SK-N-SH treated with all-trans-retinoic acid at 6 μM for 48 hours (cell line): ENCODE measurements around the gene DCTN5.

Source experiments
- ATAC-seq: fragments of 200-7000 bp; cut with Tn5 transposase; 3 replicates; pipeline ENCODE4 v1.9.1; 2020; ENCODE audit warnings: mild to moderate bottlenecking, moderate library complexity
- BACH2 ChIP-seq: fragments of 250-450 bp; sonication (Bioruptor Pico); IDR thresholded peaks from 2 replicates; pipeline ENCODE4 v1.9.0; 2021; ENCODE audit warnings: mild to moderate bottlenecking, borderline replicate concordance
- CSDC2 ChIP-seq: fragments of 250-450 bp; sonication (Bioruptor Pico); IDR thresholded peaks from 2 replicates; pipeline ENCODE4 v1.5.0; 2020; ENCODE audit warnings: mild to moderate bottlenecking, moderate library complexity
- ESRRG ChIP-seq: fragments of 250-450 bp; sonication (Bioruptor Pico); IDR thresholded peaks from 2 replicates; pipeline ENCODE4 v1.6.1; 2021; ENCODE audit warnings: mild to moderate bottlenecking
- ISL1 ChIP-seq: fragments of 250-450 bp; sonication (Bioruptor Pico); IDR thresholded peaks from 2 replicates; pipeline ENCODE4 v2.1.2; 2022; ENCODE audit warnings: mild to moderate bottlenecking, moderate library complexity
- OSR1 ChIP-seq: fragments of 250-450 bp; sonication (Bioruptor Pico); IDR thresholded peaks from 2 replicates; pipeline ENCODE4 v1.8.0; 2022; ENCODE audit warnings: moderate library complexity, mild to moderate bottlenecking, inconsistent platforms
- RARB ChIP-seq: fragments of 250-450 bp; sonication (Bioruptor Pico); IDR thresholded peaks from 2 replicates; pipeline ENCODE4 v1.8.0; 2021; ENCODE audit warnings: mild to moderate bottlenecking, moderate library complexity
- SNAI2 ChIP-seq: fragments of 250-450 bp; sonication (Bioruptor Pico); IDR thresholded peaks from 2 replicates; pipeline ENCODE4 v1.5.0; 2020; ENCODE audit warnings: mild to moderate bottlenecking, moderate library complexity
- TCF4 ChIP-seq: fragments of 250-450 bp; sonication (Bioruptor Pico); IDR thresholded peaks from 2 replicates; pipeline ENCODE4 v1.8.0; 2021; ENCODE audit warnings: mild to moderate bottlenecking, moderate library complexity, borderline replicate concordance
- TOX ChIP-seq: fragments of 250-450 bp; sonication (Bioruptor Pico); IDR thresholded peaks from 2 replicates; pipeline ENCODE4 v1.8.0; 2021; ENCODE audit warnings: mild to moderate bottlenecking, moderate library complexity, borderline replicate concordance
- ZC3H10 ChIP-seq: fragments of 250-450 bp; sonication (Bioruptor Pico); IDR thresholded peaks from 2 replicates; pipeline ENCODE4 v1.5.1; 2021; ENCODE audit warnings: mild to moderate bottlenecking, moderate library complexity
- ZFP3 ChIP-seq: fragments of 250-450 bp; sonication (Bioruptor Pico); IDR thresholded peaks from 2 replicates; pipeline ENCODE4 v1.5.0; 2020; ENCODE audit warnings: mild to moderate bottlenecking, moderate library complexity
- ZFP30 ChIP-seq: fragments of 450-650 bp; formaldehyde crosslinking; IDR thresholded peaks from 2 replicates; pipeline ENCODE4 v1.5.0; 2022; ENCODE audit warnings: mild to moderate bottlenecking, moderate library complexity
- ZNF565 ChIP-seq: fragments of 450-650 bp; formaldehyde crosslinking; conservative IDR thresholded peaks from 2 replicates; pipeline ENCODE4 v1.5.0; 2020; ENCODE audit warnings: low read depth, mild to moderate bottlenecking, moderate library complexity
- ZNF70 ChIP-seq: fragments of 450-650 bp; formaldehyde crosslinking; IDR thresholded peaks from 2 replicates; pipeline ENCODE4 v1.5.0; 2020; ENCODE audit warnings: mild to moderate bottlenecking, moderate library complexity
- ZNF8 ChIP-seq: fragments of 450-650 bp; formaldehyde crosslinking; IDR thresholded peaks from 2 replicates; pipeline ENCODE4 v1.5.0; 2020; ENCODE audit warnings: mild to moderate bottlenecking, moderate library complexity
- TF ChIP-seq, protein P1 (sequence below): fragments of 250-450 bp; sonication (Bioruptor Pico); IDR thresholded peaks from 2 replicates; pipeline ENCODE4 v1.5.1; 2021; ENCODE audit warnings: mild to moderate bottlenecking, moderate library complexity
- TF ChIP-seq, protein P2 (sequence below): fragments of 250-450 bp; sonication (Bioruptor Pico); IDR thresholded peaks from 2 replicates; pipeline ENCODE4 v1.5.1; 2020; ENCODE audit warnings: low read depth, mild to moderate bottlenecking, moderate library complexity
- TF ChIP-seq, protein P3 (sequence below): fragments of 250-450 bp; sonication (Bioruptor Pico); IDR thresholded peaks from 2 replicates; pipeline ENCODE4 v1.8.0; 2020; ENCODE audit warnings: mild to moderate bottlenecking, moderate library complexity, borderline replicate concordance
- TF ChIP-seq, protein P4 (sequence below): fragments of 250-450 bp; sonication (Bioruptor Pico); IDR thresholded peaks from 2 replicates; pipeline ENCODE4 v1.8.0; 2021; ENCODE audit warnings: low read depth, mild to moderate bottlenecking, moderate library complexity, borderline replicate concordance
- TF ChIP-seq, protein P5 (sequence below): fragments of 250-450 bp; sonication (Bioruptor Pico); IDR thresholded peaks from 2 replicates; pipeline ENCODE4 v1.5.0; 2020; ENCODE audit warnings: mild to moderate bottlenecking, moderate library complexity

The DCTN5 gene

DNA sequence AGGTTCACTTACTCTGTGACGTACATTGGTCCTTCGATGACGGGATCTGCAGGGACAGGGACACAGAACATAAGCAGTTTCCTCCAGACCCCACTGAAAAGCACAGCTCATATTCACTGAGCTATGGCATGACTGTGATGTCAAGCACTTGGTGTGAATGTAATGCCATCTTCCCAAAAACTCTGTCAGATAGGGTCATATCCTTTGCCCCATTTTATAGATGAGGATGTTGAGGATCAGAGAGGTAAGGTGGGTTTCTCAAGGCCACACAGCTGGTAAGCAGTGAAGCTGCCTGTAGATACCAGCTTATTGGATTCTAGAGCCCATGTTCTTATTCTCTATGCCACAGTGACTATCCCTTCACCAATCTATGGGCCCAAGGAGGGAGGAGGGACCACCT, 69.2 kb downstream of the DCTN5 start:
- no peak for TF ChIP-seq ZNF565
- ATAC-seq, result no peak

DNA sequence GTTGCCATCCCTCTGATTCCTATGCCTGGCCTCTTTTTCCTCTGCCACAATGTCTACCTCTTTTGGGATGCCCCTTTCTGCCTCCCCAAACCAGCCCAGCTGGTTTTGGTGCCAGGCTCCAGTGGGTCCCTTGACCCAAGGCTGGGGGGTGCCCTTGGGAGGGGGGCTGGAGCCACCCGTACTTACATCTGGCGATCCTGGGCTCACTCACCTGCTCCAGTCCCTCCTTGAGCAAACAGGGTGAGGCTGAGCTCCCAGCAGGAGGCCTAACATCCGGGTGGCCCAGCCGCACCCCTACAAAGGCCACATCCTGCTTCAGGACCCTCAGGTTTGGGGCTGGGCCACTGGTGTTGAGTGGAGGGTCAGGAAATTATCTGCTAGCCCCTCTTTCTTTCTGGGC, 70.5 kb downstream of the DCTN5 start:
- TF ChIP-seq CSDC2 (CRISPR knock-in tag), result no peak
- TF ChIP-seq, protein P1, sequence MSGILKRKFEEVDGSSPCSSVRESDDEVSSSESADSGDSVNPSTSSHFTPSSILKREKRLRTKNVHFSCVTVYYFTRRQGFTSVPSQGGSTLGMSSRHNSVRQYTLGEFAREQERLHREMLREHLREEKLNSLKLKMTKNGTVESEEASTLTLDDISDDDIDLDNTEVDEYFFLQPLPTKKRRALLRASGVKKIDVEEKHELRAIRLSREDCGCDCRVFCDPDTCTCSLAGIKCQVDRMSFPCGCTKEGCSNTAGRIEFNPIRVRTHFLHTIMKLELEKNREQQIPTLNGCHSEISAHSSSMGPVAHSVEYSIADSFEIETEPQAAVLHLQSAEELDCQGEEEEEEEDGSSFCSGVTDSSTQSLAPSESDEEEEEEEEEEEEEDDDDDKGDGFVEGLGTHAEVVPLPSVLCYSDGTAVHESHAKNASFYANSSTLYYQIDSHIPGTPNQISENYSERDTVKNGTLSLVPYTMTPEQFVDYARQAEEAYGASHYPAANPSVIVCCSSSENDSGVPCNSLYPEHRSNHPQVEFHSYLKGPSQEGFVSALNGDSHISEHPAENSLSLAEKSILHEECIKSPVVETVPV (CRISPR knock-in tag), result no peak
- TF ChIP-seq, protein P2, sequence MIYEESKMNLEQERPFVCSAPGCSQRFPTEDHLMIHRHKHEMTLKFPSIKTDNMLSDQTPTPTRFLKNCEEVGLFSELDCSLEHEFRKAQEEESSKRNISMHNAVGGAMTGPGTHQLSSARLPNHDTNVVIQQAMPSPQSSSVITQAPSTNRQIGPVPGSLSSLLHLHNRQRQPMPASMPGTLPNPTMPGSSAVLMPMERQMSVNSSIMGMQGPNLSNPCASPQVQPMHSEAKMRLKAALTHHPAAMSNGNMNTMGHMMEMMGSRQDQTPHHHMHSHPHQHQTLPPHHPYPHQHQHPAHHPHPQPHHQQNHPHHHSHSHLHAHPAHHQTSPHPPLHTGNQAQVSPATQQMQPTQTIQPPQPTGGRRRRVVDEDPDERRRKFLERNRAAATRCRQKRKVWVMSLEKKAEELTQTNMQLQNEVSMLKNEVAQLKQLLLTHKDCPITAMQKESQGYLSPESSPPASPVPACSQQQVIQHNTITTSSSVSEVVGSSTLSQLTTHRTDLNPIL (CRISPR knock-in tag), result no peak
- no peak for TF ChIP-seq BACH2 (CRISPR knock-in tag)
- TF ChIP-seq OSR1, result no peak
- no peak for TF ChIP-seq ZC3H10 (CRISPR knock-in tag)
- TF ChIP-seq ZFP3 (CRISPR knock-in tag), result no peak
- TF ChIP-seq ESRRG (CRISPR knock-in tag), result no peak
- TF ChIP-seq TCF4 (CRISPR knock-in tag), result no peak
- no peak for TF ChIP-seq ZNF565
- no peak for TF ChIP-seq RARB (CRISPR knock-in tag)
- TF ChIP-seq, protein P3, sequence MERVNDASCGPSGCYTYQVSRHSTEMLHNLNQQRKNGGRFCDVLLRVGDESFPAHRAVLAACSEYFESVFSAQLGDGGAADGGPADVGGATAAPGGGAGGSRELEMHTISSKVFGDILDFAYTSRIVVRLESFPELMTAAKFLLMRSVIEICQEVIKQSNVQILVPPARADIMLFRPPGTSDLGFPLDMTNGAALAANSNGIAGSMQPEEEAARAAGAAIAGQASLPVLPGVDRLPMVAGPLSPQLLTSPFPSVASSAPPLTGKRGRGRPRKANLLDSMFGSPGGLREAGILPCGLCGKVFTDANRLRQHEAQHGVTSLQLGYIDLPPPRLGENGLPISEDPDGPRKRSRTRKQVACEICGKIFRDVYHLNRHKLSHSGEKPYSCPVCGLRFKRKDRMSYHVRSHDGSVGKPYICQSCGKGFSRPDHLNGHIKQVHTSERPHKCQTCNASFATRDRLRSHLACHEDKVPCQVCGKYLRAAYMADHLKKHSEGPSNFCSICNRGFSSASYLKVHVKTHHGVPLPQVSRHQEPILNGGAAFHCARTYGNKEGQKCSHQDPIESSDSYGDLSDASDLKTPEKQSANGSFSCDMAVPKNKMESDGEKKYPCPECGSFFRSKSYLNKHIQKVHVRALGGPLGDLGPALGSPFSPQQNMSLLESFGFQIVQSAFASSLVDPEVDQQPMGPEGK (CRISPR knock-in tag), result no peak
- no peak for TF ChIP-seq ISL1 (CRISPR knock-in tag)
- ATAC-seq, result no peak

DNA sequence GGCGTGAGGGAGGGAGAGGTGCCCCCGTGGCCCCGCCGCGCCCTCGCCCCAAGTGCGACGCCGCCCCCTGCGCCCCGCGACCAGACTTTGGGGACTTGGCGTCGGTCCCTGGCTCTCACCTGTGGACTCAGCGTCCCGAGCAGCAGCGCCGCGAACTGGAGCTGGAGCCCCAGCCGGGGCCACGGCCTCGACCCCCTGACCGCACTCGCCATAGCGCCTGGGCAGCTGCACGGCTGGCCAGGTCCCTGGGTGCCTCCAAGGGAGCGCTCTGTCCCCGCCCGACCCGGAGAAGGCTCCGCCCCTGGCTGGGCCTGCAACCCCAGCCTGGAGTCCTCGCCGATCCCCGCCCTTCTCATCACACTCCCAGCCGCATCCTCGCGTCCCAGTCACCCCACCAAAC, 71.7 kb downstream of the DCTN5 start, which contains the start of gene ERN2:
TSS of gene ERN2 (minus strand) at position 247 of the 400 bp plus-strand sequence. CDS start at position 212, 35 bp downstream.
- TF ChIP-seq, protein P1 (CRISPR knock-in tag), result no peak
- TF ChIP-seq ZC3H10 (CRISPR knock-in tag), result no peak
- TF ChIP-seq ESRRG (CRISPR knock-in tag), result no peak
- TF ChIP-seq ZNF8 (CRISPR knock-in tag), result no peak
- no peak for TF ChIP-seq BACH2 (CRISPR knock-in tag)
- no peak for TF ChIP-seq ZFP30
- TF ChIP-seq SNAI2 (CRISPR knock-in tag), result no peak
- TF ChIP-seq ZNF565, result no peak
- TF ChIP-seq CSDC2 (CRISPR knock-in tag), result no peak
- TF ChIP-seq, all 23 proteins: peak for 0
- no peak for ATAC-seq

DNA sequence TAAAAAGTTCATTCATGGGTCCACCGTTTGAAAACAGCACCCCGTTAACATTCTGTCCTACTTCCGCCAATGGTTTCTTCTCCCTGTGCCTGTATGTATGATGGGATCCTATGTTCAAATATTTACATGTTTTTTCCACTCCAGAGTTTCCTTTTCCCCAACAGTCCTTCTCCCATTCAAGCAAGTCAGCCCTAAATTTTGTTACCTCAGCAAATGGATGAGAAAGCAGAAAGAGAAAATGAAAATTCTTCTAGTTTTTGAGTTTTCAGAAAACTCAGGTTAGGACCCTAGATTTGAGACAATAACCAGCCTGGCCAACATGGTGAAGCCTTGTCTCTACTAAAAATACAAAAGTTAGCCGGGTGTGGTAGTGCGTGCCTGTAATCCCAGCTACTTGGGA, 75.2 kb downstream of the DCTN5 start:
- ATAC-seq, result no peak
- TF ChIP-seq, protein P4, sequence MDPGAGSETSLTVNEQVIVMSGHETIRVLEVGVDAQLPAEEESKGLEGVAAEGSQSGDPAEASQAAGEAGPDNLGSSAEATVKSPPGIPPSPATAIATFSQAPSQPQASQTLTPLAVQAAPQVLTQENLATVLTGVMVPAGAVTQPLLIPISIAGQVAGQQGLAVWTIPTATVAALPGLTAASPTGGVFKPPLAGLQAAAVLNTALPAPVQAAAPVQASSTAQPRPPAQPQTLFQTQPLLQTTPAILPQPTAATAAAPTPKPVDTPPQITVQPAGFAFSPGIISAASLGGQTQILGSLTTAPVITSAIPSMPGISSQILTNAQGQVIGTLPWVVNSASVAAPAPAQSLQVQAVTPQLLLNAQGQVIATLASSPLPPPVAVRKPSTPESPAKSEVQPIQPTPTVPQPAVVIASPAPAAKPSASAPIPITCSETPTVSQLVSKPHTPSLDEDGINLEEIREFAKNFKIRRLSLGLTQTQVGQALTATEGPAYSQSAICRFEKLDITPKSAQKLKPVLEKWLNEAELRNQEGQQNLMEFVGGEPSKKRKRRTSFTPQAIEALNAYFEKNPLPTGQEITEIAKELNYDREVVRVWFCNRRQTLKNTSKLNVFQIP (CRISPR knock-in tag), result no peak
- no peak for TF ChIP-seq ISL1 (CRISPR knock-in tag)
- no peak for TF ChIP-seq CSDC2 (CRISPR knock-in tag)
- TF ChIP-seq, protein P2 (CRISPR knock-in tag), result no peak
- TF ChIP-seq TCF4 (CRISPR knock-in tag), result no peak
- no peak for TF ChIP-seq RARB (CRISPR knock-in tag)
- TF ChIP-seq, protein P5, sequence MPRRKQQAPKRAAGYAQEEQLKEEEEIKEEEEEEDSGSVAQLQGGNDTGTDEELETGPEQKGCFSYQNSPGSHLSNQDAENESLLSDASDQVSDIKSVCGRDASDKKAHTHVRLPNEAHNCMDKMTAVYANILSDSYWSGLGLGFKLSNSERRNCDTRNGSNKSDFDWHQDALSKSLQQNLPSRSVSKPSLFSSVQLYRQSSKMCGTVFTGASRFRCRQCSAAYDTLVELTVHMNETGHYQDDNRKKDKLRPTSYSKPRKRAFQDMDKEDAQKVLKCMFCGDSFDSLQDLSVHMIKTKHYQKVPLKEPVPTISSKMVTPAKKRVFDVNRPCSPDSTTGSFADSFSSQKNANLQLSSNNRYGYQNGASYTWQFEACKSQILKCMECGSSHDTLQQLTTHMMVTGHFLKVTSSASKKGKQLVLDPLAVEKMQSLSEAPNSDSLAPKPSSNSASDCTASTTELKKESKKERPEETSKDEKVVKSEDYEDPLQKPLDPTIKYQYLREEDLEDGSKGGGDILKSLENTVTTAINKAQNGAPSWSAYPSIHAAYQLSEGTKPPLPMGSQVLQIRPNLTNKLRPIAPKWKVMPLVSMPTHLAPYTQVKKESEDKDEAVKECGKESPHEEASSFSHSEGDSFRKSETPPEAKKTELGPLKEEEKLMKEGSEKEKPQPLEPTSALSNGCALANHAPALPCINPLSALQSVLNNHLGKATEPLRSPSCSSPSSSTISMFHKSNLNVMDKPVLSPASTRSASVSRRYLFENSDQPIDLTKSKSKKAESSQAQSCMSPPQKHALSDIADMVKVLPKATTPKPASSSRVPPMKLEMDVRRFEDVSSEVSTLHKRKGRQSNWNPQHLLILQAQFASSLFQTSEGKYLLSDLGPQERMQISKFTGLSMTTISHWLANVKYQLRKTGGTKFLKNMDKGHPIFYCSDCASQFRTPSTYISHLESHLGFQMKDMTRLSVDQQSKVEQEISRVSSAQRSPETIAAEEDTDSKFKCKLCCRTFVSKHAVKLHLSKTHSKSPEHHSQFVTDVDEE (CRISPR knock-in tag), result no peak
- TF ChIP-seq ZFP3 (CRISPR knock-in tag), result no peak
- TF ChIP-seq OSR1, result no peak
- TF ChIP-seq, protein P3 (CRISPR knock-in tag), result no peak
- no peak for TF ChIP-seq BACH2 (CRISPR knock-in tag)
- no peak for TF ChIP-seq TOX (CRISPR knock-in tag)
- TF ChIP-seq SNAI2 (CRISPR knock-in tag), result no peak
- TF ChIP-seq ZNF70 (CRISPR knock-in tag), result no peak
- no peak for TF ChIP-seq ZNF565
- TF ChIP-seq ESRRG (CRISPR knock-in tag), result no peak
- TF ChIP-seq ZFP30, result no peak
